ENCODE results near the gene ZSWIM4. TPM values are rescaled to one million over a fixed set of nuclear protein-coding genes. Genes with fewer than 3 reads are reported as not detected.

The ZSWIM4 gene
- total RNA-seq, 1 experiment from 2014 or later: 9.8 TPM

DNA sequence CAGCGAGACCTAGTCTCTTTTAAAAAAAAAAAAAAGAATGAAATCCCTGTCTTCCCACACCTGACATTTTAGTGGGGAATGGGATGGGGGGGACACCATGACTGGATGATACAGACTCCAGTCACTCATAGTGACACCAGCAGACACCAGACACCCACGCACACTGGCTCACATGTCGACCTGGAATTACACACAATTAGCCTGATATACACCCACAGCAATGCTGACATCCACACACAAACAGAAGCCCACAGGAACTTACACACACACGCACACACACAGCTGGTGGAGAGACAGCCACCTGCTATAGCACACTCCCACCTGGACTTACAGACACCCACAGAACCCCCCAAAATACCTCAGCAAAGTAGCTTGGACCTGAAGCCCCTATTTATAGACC, 73.4 kb downstream of the ZSWIM4 start:
- H3K9me3 ChIP-seq (ENCODE audit: low read depth, low read length, poor library complexity, severe bottlenecking): no peaks in the 10 kb centered on the region
- intact Hi-C loops (cut with micrococcal nuclease; ENCODE audit: unreplicated experiment): no loop called here
- H3K36me3 ChIP-seq (ENCODE audit: insufficient read depth, low read length, poor library complexity, severe bottlenecking): no peaks in the 10 kb centered on the region
- H3K27me3 ChIP-seq (replicated peaks; ENCODE audit: insufficient read depth, low read depth, low read length, poor library complexity): no peaks in the 10 kb centered on the region
- H3K4me3 ChIP-seq (ENCODE audit: low read depth, low read length, poor library complexity, severe bottlenecking): no peak overlapping the region
- BruUV-seq (replicated peaks): no TSS peak
- H3K27ac ChIP-seq (ENCODE audit: low read depth, low read length, poor library complexity, severe bottlenecking): no peak overlapping the region
- POLR2A ChIA-PET (ENCODE audit: low non-redundant PET): no interaction called here
- CTCF ChIA-PET: interaction anchor here (0.5 kb wide), 1 partner anchor 10 kb away, joined by 11 read pairs; no protein-coding TSS in a partner anchor
- peaks cover 16% of the 10 kb centered on the region for H3K4me1 ChIP-seq (ENCODE audit: insufficient read depth, low read length, poor library complexity, severe bottlenecking)
- TF ChIP-seq EZH2 (IDR thresholded peaks at IDR 0.05; ENCODE audit: borderline replicate concordance, low read depth, low read length, poor library complexity, severe bottlenecking): no peak
- no peak for TF ChIP-seq CTCF (conservative IDR thresholded peaks at IDR 0.05; ENCODE audit: low read depth, low read length)
- DNase-seq (ENCODE audit: low spot score): peak; percentile 5

GRCh38 chr19:13869281-13869680, 74.0 kb downstream of the ZSWIM4 start:
- Histone ChIP-seq H3K27me3 (replicated peaks; ENCODE audit: insufficient read depth, low read depth, low read length, poor library complexity) (no peaks in the 10 kb centered on the region), H3K4me3 (ENCODE audit: low read depth, low read length, poor library complexity, severe bottlenecking) (no peak overlapping the region), H3K4me1 (ENCODE audit: insufficient read depth, low read length, poor library complexity, severe bottlenecking) (peaks cover 16% of the 10 kb centered on the region), H3K9me3 (ENCODE audit: low read depth, low read length, poor library complexity, severe bottlenecking) (no peaks in the 10 kb centered on the region), H3K27ac (ENCODE audit: low read depth, low read length, poor library complexity, severe bottlenecking) (no peak overlapping the region), H3K36me3 (ENCODE audit: insufficient read depth, low read length, poor library complexity, severe bottlenecking) (no peaks in the 10 kb centered on the region)
- intact Hi-C loops (cut with micrococcal nuclease; ENCODE audit: unreplicated experiment): no loop called here
- DNase-seq (ENCODE audit: low spot score): no peak
- ChIA-PET CTCF (no interaction called here), POLR2A (ENCODE audit: low non-redundant PET) (no interaction called here)
- no TSS peak for BruUV-seq (replicated peaks)
- TF ChIP-seq EZH2 (IDR thresholded peaks at IDR 0.05; ENCODE audit: borderline replicate concordance, low read depth, low read length, poor library complexity, severe bottlenecking) (no peak), CTCF (conservative IDR thresholded peaks at IDR 0.05; ENCODE audit: low read depth, low read length) (no peak)

- ChIA-PET POLR2A (ENCODE audit: low non-redundant PET) (no interaction called here), CTCF (no interaction called here)
- Histone ChIP-seq H3K36me3 (ENCODE audit: insufficient read depth, low read length, poor library complexity, severe bottlenecking) (no peaks in the 10 kb centered on the region), H3K4me3 (ENCODE audit: low read depth, low read length, poor library complexity, severe bottlenecking) (no peak overlapping the region), H3K4me1 (ENCODE audit: insufficient read depth, low read length, poor library complexity, severe bottlenecking) (peaks cover 16% of the 10 kb centered on the region), H3K27ac (ENCODE audit: low read depth, low read length, poor library complexity, severe bottlenecking) (no peak overlapping the region), H3K27me3 (replicated peaks; ENCODE audit: insufficient read depth, low read depth, low read length, poor library complexity) (no peaks in the 10 kb centered on the region), H3K9me3 (ENCODE audit: low read depth, low read length, poor library complexity, severe bottlenecking) (no peaks in the 10 kb centered on the region)
- intact Hi-C loops (cut with micrococcal nuclease; ENCODE audit: unreplicated experiment): no loop called here
- TF ChIP-seq EZH2 (IDR thresholded peaks at IDR 0.05; ENCODE audit: borderline replicate concordance, low read depth, low read length, poor library complexity, severe bottlenecking): no peak
- no peak for TF ChIP-seq CTCF (conservative IDR thresholded peaks at IDR 0.05; ENCODE audit: low read depth, low read length)
- no TSS peak for BruUV-seq (replicated peaks)
- DNase-seq (ENCODE audit: low spot score): no peak
Observed at GRCh38 chr19:13870873-13871272, 75.6 kb downstream of the ZSWIM4 start.
